Measurements from ENCODE around the gene CIRBP. TPM values are rescaled to one million over a fixed set of nuclear protein-coding genes. Genes with fewer than 3 reads are reported as not detected.
A peak's percentile ranks its signal among the peaks of the same experiment; 100 is the strongest.
"Not testable (repeated sequence)": the region's sequence is repeated elsewhere in the genome, so short reads cannot be mapped to it uniquely, and the experiment has no call there.

Gene CIRBP
- total RNA-seq, 1 donor from 2014 or later = 421 TPM

- H3K4me3 Mint-ChIP-seq = peak within 1 kb of the TSS; percentile 91
- no peaks in the 10 kb centered on the region for H3K9me3 Mint-ChIP-seq
- TF ChIP-seq, protein P1, sequence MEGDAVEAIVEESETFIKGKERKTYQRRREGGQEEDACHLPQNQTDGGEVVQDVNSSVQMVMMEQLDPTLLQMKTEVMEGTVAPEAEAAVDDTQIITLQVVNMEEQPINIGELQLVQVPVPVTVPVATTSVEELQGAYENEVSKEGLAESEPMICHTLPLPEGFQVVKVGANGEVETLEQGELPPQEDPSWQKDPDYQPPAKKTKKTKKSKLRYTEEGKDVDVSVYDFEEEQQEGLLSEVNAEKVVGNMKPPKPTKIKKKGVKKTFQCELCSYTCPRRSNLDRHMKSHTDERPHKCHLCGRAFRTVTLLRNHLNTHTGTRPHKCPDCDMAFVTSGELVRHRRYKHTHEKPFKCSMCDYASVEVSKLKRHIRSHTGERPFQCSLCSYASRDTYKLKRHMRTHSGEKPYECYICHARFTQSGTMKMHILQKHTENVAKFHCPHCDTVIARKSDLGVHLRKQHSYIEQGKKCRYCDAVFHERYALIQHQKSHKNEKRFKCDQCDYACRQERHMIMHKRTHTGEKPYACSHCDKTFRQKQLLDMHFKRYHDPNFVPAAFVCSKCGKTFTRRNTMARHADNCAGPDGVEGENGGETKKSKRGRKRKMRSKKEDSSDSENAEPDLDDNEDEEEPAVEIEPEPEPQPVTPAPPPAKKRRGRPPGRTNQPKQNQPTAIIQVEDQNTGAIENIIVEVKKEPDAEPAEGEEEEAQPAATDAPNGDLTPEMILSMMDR (conservative IDR thresholded peaks at IDR 0.05) = no peak
- H3K4me1 Mint-ChIP-seq = peaks cover 20% of the 10 kb centered on the region
- H3K27me3 Mint-ChIP-seq (ENCODE audit: low read depth) = peaks cover 2% of the 10 kb centered on the region
- peak within 1 kb of the TSS; percentile 92 for H3K27ac Mint-ChIP-seq (ENCODE audit: unreplicated experiment)
- no peaks in the 10 kb centered on the region for H3K36me3 Mint-ChIP-seq (ENCODE audit: low read depth)
- peak; percentile 81 for DNase-seq (ENCODE audit: low read depth, low spot score)
Observed at GRCh38 chr19:1241417-1242095, 27.6 kb upstream of the CIRBP start, which contains the start of gene ATP5F1D. TSS of gene ATP5F1D (plus strand) at chr19:1241751. CDS start at chr19:1241851, 100 bp downstream.

DNA sequence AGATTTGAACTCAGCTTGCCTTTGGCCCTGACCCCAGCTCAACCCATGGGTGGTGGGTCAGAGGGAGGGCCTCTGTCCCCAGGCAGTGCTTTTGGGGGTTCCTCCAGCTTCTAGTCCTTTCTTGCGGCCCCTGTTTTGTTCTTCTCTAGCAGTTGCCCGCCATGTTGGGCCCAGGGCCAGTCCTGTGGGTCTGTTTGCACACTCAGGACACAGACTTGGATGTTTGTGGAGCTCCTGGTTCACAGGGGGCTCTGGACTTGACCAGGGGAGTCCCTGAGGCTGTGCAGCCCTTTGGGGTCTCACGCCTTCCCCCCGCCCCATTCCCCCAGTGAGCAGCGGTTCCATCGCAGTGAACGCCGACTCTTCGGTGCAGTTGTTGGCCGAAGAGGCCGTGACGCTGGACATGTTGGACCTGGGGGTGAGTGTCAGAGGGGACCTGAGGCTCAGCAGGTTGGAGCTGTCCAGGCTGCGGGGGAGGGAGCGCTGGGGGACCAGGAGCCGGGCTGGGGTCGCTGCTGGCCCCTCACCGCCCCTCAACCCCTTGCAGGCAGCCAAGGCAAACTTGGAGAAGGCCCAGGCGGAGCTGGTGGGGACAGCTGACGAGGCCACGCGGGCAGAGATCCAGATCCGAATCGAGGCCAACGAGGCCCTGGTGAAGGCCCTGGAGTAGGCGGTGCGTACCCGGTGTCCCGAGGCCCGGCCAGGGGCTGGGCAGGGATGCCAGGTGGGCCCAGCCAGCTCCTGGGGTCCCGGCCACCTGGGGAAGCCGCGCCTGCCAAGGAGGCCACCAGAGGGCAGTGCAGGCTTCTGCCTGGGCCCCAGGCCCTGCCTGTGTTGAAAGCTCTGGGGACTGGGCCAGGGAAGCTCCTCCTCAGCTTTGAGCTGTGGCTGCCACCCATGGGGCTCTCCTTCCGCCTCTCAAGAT lies 25.1 kb upstream of the CIRBP start:
- TF ChIP-seq, protein P1 (conservative IDR thresholded peaks at IDR 0.05) = peak; percentile 93
- H3K27me3 Mint-ChIP-seq (ENCODE audit: low read depth) = peaks cover 2% of the 10 kb centered on the region
- H3K4me1 Mint-ChIP-seq = peaks cover 12% of the 10 kb centered on the region
- no peak overlapping the region for H3K27ac Mint-ChIP-seq (ENCODE audit: unreplicated experiment)
- no peaks in the 10 kb centered on the region for H3K9me3 Mint-ChIP-seq
- peak; percentile 84 for DNase-seq (ENCODE audit: low read depth, low spot score)
- H3K4me3 Mint-ChIP-seq = peak overlapping the region; percentile 89
- no peaks in the 10 kb centered on the region for H3K36me3 Mint-ChIP-seq (ENCODE audit: low read depth)

DNA sequence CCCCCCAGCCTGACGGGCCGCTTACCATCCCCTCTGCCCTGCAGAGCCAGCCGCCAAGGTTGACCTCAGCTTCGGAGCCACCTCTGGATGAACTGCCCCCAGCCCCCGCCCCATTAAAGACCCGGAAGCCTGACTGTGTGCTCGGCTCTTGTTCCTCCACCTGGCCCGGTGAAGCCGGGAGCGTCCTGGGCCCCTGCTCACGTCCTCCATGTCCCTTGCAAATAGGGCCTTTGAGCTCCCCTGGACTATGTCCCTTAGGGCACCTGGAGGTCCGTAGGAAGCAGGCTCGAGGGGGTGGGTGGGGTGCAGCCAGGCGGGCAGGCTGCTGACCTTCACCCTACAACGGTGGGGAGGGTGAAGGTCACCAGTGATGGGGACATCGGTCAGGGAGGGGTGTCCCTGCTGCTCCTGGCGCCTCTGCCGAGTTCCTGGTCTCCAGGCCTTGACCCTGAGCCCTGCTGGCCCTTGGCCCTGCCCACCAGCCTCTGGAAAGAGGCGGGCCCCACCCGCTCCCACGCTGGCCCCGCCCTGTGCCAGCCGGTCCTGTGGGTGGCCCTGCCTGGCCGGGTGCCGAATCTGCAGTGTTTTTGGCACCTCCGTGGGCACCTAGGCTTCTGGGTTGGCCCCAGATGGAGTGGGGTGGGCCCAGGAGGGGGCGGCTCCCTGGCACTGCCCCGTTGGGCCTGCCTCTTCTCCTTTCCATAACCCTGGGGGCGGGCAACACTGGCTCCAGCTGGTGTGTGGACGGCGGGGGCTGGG lies 24.3 kb upstream of the CIRBP start:
- Mint-ChIP-seq H3K27ac (ENCODE audit: unreplicated experiment) (no peak overlapping the region), H3K27me3 (ENCODE audit: low read depth) (peaks cover 4% of the 10 kb centered on the region), H3K9me3 (no peaks in the 10 kb centered on the region), H3K4me3 (peak overlapping the region; percentile 89), H3K4me1 (peaks cover 9% of the 10 kb centered on the region), H3K36me3 (ENCODE audit: low read depth) (peaks cover 2% of the 10 kb centered on the region)
- DNase-seq (ENCODE audit: low read depth, low spot score) = no peak
- TF ChIP-seq, protein P1 (conservative IDR thresholded peaks at IDR 0.05) = no peak

- peaks cover 9% of the 10 kb centered on the region for H3K4me1 Mint-ChIP-seq
- no peak overlapping the region for H3K27ac Mint-ChIP-seq (ENCODE audit: unreplicated experiment)
- peak overlapping the region; percentile 54 for H3K4me3 Mint-ChIP-seq
- H3K9me3 Mint-ChIP-seq = no peaks in the 10 kb centered on the region
- peaks cover 2% of the 10 kb centered on the region for H3K36me3 Mint-ChIP-seq (ENCODE audit: low read depth)
- DNase-seq (ENCODE audit: low read depth, low spot score) = no peak
- TF ChIP-seq, protein P1 (conservative IDR thresholded peaks at IDR 0.05) = no peak
- H3K27me3 Mint-ChIP-seq (ENCODE audit: low read depth) = peaks cover 4% of the 10 kb centered on the region
Observed at GRCh38 chr19:1245494-1246264, 23.5 kb upstream of the CIRBP start.

- H3K27ac Mint-ChIP-seq (ENCODE audit: unreplicated experiment); H3K36me3 Mint-ChIP-seq (ENCODE audit: low read depth); H3K4me1 Mint-ChIP-seq; H3K27me3 Mint-ChIP-seq (ENCODE audit: low read depth); H3K9me3 Mint-ChIP-seq; DNase-seq (ENCODE audit: low read depth, low spot score): not testable (repeated sequence)
- peak overlapping the region; percentile 74 for H3K4me3 Mint-ChIP-seq
Observed at GRCh38 chr19:1246265-1247087, 22.7 kb upstream of the CIRBP start.

All from neural crest cell (in vitro differentiated cells).